ENCODE data around the gene CBX1.

DNA sequence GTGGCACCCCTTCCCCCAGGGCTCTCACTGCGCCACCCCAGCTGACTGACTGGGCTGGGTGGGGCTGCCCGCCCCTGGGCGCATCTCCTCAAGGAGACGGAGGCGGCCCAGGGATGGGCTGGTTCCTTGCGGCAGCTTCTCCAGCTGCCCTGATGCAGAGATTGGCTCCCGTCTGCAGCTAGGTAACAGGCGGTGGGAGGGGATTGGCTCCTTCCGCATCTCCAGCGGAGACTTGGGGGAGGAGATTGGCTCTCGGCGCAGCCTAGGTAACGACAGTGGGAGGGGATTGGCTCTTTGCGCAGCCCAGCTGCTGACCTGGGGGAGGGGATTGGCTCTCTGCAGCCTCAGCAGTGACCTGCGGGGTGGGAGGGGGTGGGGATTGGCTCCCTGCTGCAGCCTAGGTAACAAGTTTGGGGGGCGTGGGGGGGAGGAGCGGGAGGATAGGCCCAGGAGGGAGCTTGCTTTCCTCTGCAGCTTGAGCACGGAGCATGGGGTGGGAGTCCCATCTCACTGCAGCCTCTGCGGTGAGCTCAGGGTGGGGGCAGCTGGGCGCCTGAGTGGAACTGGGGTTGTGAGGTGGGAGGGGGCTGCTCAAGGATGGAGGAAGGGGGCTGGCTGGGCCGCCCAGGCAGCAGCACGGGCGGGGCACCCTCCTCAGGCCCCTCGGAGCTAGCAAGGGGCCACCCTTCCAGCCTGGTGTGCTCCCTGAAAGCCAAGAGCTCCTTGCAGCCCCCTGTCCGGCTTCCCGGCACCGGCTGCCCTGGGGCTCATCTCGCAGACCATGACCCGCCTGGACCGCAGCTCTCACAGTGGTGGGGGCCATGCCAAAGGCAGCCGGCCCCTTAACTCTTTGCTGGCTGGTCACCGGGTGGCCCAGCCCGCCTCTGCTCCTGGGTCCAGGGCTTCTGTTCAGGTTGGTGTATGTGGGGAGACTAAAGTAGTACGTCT lies 46.8 kb downstream of the CBX1 start:
- TF ChIP-seq, protein P1, sequence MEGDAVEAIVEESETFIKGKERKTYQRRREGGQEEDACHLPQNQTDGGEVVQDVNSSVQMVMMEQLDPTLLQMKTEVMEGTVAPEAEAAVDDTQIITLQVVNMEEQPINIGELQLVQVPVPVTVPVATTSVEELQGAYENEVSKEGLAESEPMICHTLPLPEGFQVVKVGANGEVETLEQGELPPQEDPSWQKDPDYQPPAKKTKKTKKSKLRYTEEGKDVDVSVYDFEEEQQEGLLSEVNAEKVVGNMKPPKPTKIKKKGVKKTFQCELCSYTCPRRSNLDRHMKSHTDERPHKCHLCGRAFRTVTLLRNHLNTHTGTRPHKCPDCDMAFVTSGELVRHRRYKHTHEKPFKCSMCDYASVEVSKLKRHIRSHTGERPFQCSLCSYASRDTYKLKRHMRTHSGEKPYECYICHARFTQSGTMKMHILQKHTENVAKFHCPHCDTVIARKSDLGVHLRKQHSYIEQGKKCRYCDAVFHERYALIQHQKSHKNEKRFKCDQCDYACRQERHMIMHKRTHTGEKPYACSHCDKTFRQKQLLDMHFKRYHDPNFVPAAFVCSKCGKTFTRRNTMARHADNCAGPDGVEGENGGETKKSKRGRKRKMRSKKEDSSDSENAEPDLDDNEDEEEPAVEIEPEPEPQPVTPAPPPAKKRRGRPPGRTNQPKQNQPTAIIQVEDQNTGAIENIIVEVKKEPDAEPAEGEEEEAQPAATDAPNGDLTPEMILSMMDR (conservative IDR thresholded peaks at IDR 0.05; ENCODE audit: low read depth in 2 of 2), result no peak
- no peak for TF ChIP-seq STAT1 (IDR thresholded peaks at IDR 0.05; ENCODE audit: unreplicated experiment)

Measured in GM23338 (cell line).